Effector memory CD4-positive, alpha-beta T cell (primary cell): ENCODE data around the gene KRTAP4-16.
"Not testable (repeated sequence)": the region's sequence is repeated elsewhere in the genome, so short reads cannot be mapped to it uniquely, and the experiment has no call there.

Experiments used
- DNase-seq, 3 donors: peaks; one replicate each; pipeline ENCODE4 v3.0.0-alpha.2; 2020
- H3K27ac ChIP-seq: 2 replicates; pipeline ENCODE4 v1.7.0; 2013; ENCODE audit warnings: mild to moderate bottlenecking, low read length, moderate library complexity; ENCODE audit not compliant: insufficient read depth, poor library complexity, severe bottlenecking
- H3K27me3 ChIP-seq: replicated peaks from 2 replicates; pipeline ENCODE4 v1.7.0; 2013; ENCODE audit warnings: mild to moderate bottlenecking, low read length; ENCODE audit not compliant: insufficient read depth, control insufficient read depth, poor library complexity, severe bottlenecking
- H3K36me3 ChIP-seq: 2 replicates; pipeline ENCODE4 v1.7.0; 2013; ENCODE audit warnings: mild to moderate bottlenecking, low read length, moderate library complexity; ENCODE audit not compliant: control insufficient read depth, insufficient read depth
- H3K4me1 ChIP-seq: 2 replicates; pipeline ENCODE4 v1.7.0; 2013; ENCODE audit warnings: low read length, mild to moderate bottlenecking; ENCODE audit not compliant: control insufficient read depth, insufficient read depth, poor library complexity, severe bottlenecking
- H3K4me3 ChIP-seq: 2 replicates; pipeline ENCODE4 v1.7.0; 2013; ENCODE audit warnings: low read length, low read depth, mild to moderate bottlenecking; ENCODE audit not compliant: insufficient read depth, poor library complexity, severe bottlenecking
- H3K9me3 ChIP-seq: 2 replicates; pipeline ENCODE4 v1.7.0; 2013; ENCODE audit warnings: mild to moderate bottlenecking, low read length, moderate library complexity; ENCODE audit not compliant: control insufficient read depth

Gene KRTAP4-16

DNA sequence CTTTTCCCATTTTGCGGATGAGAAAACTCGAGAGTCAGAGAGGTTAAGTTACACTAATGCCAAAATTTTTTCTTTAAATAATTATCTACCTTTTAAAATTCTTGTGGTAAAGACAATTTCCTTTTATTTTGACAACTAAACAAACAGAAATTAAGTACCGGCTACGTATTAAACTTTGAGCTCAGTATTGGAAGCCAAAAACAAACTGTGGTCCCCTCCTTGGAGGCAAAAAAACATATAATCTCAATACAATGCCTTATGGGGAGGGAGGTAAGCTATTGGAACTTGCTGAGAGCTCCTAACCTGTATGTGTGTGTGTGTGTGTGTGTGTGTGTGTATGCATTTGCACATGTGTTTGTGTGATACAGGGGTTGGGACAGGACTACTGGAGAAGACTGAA lies 38.6 kb downstream of the KRTAP4-16 start:
- H3K36me3 ChIP-seq = no peaks in the 10 kb centered on the region
- H3K27ac ChIP-seq = no peak overlapping the region
- no peaks in the 10 kb centered on the region for H3K9me3 ChIP-seq
- DNase-seq = no peak
- H3K27me3 ChIP-seq = peaks cover 2% of the 10 kb centered on the region
- H3K4me1 ChIP-seq = no peaks in the 10 kb centered on the region
- no peak overlapping the region for H3K4me3 ChIP-seq

DNA sequence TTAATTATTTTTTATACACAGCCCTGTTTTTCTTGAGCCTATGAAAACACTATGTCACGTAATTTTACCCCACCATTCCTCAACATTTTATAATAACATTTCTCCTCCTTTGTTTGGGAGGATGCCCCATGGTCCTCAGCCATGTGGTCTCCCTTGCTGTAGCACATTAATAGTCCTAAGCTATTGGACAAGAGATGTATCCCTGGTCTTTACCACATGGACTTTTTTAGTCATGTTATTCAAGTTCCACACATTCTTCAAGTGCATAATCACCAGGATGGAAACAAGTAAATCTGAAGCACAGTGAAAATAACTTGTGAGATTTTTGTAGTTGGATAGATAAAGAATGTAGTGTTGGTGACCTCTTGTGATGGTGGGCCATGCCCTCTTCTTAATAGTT lies 40.0 kb downstream of the KRTAP4-16 start:
- Histone ChIP-seq H3K4me3 (no peak overlapping the region), H3K27ac (no peak overlapping the region), H3K9me3 (no peaks in the 10 kb centered on the region), H3K27me3 (peaks cover 2% of the 10 kb centered on the region), H3K4me1 (no peaks in the 10 kb centered on the region), H3K36me3 (no peaks in the 10 kb centered on the region)
- DNase-seq = no peak

DNA sequence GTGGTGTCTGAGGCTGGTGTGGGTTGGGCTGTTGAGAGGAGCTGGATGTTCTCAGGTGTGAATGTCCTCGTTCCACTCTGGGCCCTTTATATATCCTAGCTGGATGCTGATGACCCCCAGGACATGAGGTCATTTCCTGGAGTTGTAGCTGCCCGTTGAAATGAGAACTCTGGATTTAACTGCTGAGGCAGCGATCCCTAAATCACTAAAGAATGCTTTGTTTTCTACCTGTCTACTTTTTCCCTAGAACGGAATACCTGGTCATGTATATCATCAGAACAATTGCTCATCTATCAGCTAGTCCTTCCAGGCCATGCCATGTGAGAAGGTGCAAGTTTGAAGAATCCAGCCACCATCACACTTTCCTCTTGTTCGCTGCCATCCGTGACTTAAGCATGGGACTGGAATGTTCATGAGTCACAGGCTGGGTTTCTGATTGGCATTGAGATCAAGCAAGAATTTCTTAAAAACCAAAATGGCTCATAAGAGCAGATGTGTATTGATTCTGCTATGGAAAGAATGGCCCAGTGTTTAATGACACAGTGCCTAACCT lies 41.9 kb downstream of the KRTAP4-16 start, which contains the start of gene KRTAP2-3:
Gene KRTAP2-3, minus strand, starts transcription at position 63 of the 553 bp plus-strand sequence. CDS start 64 bp downstream, outside the sequence.
- no peaks in the 10 kb centered on the region for H3K9me3 ChIP-seq
- DNase-seq = no peak
- H3K4me3 ChIP-seq = no peak within 1 kb of the TSS
- no peaks in the 10 kb centered on the region for H3K36me3 ChIP-seq
- H3K4me1 ChIP-seq = no peaks in the 10 kb centered on the region
- peaks cover 2% of the 10 kb centered on the region for H3K27me3 ChIP-seq
- no peak within 1 kb of the TSS for H3K27ac ChIP-seq

DNA sequence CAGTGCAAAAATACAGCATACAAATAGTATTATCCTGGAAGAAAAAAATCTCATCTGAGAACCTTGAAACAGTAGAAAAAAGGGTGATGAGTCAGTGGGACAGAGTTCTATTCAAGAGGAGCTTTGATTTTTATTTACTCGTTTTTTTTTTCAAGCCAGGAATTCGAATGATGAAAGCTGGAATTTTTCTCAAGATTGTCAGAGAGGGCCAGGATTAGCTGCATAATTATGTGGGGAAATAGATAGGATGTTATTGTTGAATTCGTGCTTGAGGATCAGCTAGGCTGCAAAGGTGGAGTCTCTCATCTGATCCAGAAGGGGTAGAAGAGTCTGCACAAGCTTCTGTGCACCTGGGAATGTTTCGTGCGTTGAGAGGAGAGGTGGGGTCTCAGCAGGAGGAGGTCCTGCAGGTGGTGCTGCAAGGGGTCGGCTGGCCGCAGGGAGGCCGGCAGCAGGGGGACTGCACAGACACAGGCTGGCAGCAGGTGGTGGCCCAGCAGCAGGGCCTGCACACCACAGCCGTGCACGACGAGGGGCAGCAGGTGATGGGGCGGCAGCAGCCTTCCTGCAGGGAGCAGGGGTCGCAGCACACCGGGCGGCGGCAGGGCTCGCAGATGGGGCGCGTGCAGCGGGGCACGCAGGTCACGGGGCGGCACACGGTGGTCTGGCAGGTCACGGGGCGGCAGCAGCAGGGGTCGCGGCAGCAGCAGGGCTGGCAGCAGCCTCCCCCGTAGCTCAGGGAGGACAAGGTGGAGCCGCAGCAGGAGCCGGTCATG lies 42.5 kb downstream of the KRTAP4-16 start:
- not testable (repeated sequence) for H3K27me3 ChIP-seq, H3K4me1 ChIP-seq, H3K27ac ChIP-seq, H3K36me3 ChIP-seq, H3K4me3 ChIP-seq, DNase-seq, H3K9me3 ChIP-seq

DNA sequence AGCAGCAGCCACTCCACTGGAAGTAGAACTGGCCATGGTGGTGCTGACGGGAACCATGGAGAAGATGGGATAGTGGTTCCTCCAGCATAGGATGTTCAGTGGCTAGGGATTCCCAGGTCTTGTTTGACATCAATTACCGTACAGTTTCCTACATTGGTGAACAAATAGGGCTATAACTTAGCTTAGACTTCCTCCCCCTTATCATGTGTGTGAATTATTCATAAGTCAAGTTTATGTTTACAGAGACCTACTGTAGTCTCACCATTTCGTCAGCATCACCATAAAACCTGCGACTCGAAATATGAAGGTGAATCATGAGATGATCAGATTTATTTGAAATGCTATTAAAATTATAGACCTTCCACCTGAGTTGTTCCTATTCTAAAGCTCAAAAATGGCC lies 43.3 kb downstream of the KRTAP4-16 start:
- no peaks in the 10 kb centered on the region for H3K9me3 ChIP-seq
- H3K4me1 ChIP-seq = no peaks in the 10 kb centered on the region
- H3K4me3 ChIP-seq = no peak overlapping the region
- no peaks in the 10 kb centered on the region for H3K36me3 ChIP-seq
- peaks cover 2% of the 10 kb centered on the region for H3K27me3 ChIP-seq
- no peak for DNase-seq
- H3K27ac ChIP-seq = no peak overlapping the region

DNA sequence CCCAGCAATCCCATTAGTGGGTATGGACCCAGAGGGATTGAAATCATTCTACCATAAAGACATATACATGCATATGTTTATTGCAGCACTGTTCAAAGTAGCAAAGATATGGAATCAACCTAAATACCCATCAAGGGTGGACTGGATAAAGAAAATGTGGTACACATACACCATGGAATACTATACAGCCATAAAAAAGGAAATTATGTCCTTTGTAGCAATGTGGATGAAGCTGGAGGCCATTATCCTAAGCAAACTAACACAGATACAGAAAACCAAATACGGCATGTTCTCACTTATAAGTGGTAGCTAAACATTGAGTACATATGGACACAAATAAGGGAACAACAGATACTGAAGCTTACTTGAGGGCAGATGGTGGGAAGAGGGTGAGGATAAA lies 44.5 kb downstream of the KRTAP4-16 start:
- H3K36me3 ChIP-seq = no peaks in the 10 kb centered on the region
- no peaks in the 10 kb centered on the region for H3K4me1 ChIP-seq
- no peak overlapping the region for H3K4me3 ChIP-seq
- H3K9me3 ChIP-seq = no peaks in the 10 kb centered on the region
- H3K27ac ChIP-seq = no peak overlapping the region
- DNase-seq = no peak
- H3K27me3 ChIP-seq = peaks cover 2% of the 10 kb centered on the region

DNA sequence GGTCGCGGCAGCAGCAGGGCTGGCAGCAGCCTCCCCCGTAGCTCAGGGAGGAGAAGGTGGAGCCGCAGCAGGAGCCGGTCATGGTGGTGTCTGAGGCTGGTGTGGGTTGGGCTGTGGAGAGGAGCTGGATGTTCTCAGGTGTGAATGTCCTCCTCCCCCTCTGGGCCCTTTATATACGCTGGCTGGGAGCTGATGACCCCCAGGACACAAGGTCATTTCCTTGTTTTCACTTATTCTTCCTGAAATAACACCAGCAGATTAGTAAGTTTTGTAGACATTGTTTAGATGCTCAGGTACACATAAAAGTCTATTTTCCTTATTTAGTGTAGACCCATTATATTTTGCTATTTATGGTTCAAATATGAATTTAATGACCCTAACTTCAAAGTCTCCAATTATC lies 46.9 kb downstream of the KRTAP4-16 start, which contains the start of gene KRTAP2-2:
Gene KRTAP2-2, minus strand, starts transcription at position 101 of the 400 bp plus-strand sequence. Its CDS starts 19 bp downstream, at position 82.
- H3K27ac ChIP-seq, H3K36me3 ChIP-seq, DNase-seq, H3K27me3 ChIP-seq, H3K4me3 ChIP-seq, H3K4me1 ChIP-seq, H3K9me3 ChIP-seq: not testable (repeated sequence)

DNA sequence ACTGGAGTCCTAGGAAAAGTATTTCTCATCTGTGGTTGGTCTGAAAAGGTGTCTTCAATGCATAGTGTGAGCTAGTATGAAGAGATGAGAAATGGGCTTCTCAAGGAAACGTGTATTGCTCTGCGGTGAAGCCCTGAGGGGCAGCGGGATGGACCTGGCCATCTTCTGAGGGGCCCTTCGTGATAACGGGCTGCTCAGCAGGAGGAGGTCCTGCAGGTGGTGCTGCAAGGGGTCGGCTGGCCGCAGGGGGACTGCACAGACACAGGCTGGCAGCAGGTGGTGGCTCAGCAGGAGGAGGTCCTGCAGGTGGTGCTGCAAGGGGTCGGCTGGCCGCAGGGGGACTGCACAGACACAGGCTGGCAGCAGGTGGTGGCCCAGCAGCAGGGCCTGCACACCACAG lies 47.5 kb downstream of the KRTAP4-16 start:
- not testable (repeated sequence) for H3K4me1 ChIP-seq, H3K9me3 ChIP-seq, H3K36me3 ChIP-seq, H3K27ac ChIP-seq, H3K4me3 ChIP-seq, DNase-seq, H3K27me3 ChIP-seq

DNA sequence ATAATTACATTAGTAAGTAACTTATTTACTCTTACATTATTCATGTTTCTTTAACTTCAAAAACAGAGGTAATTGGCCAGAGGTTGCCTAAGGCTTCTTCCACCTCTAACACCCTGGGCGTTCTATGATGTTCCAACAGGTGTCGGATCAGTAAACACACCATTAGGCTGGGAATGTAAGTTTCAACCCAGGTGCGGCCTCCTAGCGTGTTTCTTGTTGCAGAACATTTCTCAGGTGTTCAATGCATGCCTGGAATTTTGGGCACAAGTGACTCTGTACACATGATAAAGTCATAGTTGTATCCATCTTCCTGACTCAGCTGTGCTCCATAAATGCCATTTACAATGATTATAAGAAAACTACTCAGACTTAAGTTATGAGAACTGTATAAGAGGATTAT lies 48.0 kb downstream of the KRTAP4-16 start:
- Histone ChIP-seq H3K9me3 (no peaks in the 10 kb centered on the region), H3K27me3 (no peaks in the 10 kb centered on the region), H3K36me3 (no peaks in the 10 kb centered on the region), H3K27ac (no peak overlapping the region), H3K4me3 (no peak overlapping the region), H3K4me1 (no peaks in the 10 kb centered on the region)
- no peak for DNase-seq

DNA sequence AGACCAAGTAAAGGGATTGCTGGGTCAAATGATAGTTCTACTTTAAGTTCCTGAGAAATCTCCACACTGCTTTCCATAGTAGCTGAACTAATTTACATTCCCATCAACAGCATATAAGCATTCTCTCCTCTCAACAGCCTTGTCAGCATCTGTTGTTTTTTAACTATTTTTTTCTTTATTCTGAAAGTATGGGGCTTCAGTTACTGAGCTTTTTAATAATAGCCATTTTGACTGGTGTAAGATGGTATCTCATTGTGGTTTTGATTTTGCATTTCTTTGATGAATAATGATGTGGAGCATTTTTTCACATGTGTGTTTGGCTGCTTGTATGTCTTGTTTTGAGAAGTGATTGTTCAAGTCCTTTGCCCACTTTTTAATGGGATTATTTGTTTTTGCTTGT lies 49.4 kb downstream of the KRTAP4-16 start:
- Histone ChIP-seq H3K27ac (no peak overlapping the region), H3K4me1 (no peaks in the 10 kb centered on the region), H3K27me3 (no peaks in the 10 kb centered on the region), H3K36me3 (no peaks in the 10 kb centered on the region), H3K9me3 (no peaks in the 10 kb centered on the region), H3K4me3 (no peak overlapping the region)
- DNase-seq = no peak
